OCI-LY3 (cell line): Measurements from ENCODE around the gene AKAP12.
"Not testable (repeated sequence)": the region's sequence is repeated elsewhere in the genome, so short reads cannot be mapped to it uniquely, and the experiment has no call there.

ENCODE experiments used
- H2AFZ ChIP-seq: fragments of 200-600, 300-600 bp; shearing (Covaris generic); 2 replicates; pipeline ENCODE4 v1.6.0; 2014; ENCODE audit warnings: antibody characterized with exemption, low read depth, low read length
- H3K27ac ChIP-seq: fragments of 200-600, 300-600 bp; sonication (generic); 2 replicates; pipeline ENCODE4 v1.5.1; 2014; ENCODE audit warnings: mild to moderate bottlenecking, low read length, moderate library complexity, mixed read lengths
- H3K27me3 ChIP-seq: fragments of 200-600, 300-600 bp; sonication (generic); 2 replicates; pipeline ENCODE4 v1.6.1; 2014; ENCODE audit warnings: low read depth, low read length, mixed read lengths
- H3K36me3 ChIP-seq: fragments of 200-600, 300-600 bp; sonication (generic); replicated peaks from 2 replicates; pipeline ENCODE3; 2014; ENCODE audit warnings: low read depth, low read length, mixed read lengths
- H3K4me1 ChIP-seq: fragments of 300-600, 200-600 bp; sonication (generic); 2 replicates; pipeline ENCODE4 v1.6.1; 2014; ENCODE audit warnings: low read length, mixed read lengths
- H3K4me2 ChIP-seq: fragments of 200-600, 300-600 bp; sonication (generic); 2 replicates; pipeline ENCODE4 v1.6.1; 2014; ENCODE audit warnings: low read length, mixed read lengths
- H3K4me3 ChIP-seq: fragments of 300-600, 200-600 bp; sonication (generic); 2 replicates; pipeline ENCODE4 v1.5.1; 2014; ENCODE audit warnings: antibody characterized with exemption, mild to moderate bottlenecking, low read length, moderate library complexity
- H3K79me2 ChIP-seq: fragments of 300-600, 200-600 bp; shearing (Covaris generic); 2 replicates; pipeline ENCODE4 v1.6.1; 2014; ENCODE audit warnings: mild to moderate bottlenecking, low read length, mixed read lengths
- H3K9ac ChIP-seq: fragments of 300-600, 200-600 bp; shearing (Covaris generic); 2 replicates; pipeline ENCODE4 v1.6.0; 2014; ENCODE audit warnings: mild to moderate bottlenecking, low read length, moderate library complexity
- H3K9me3 ChIP-seq: fragments of 200-600, 300-600 bp; shearing (Covaris generic); 2 replicates; pipeline ENCODE4 v1.6.1; 2014; ENCODE audit warnings: low read length, mixed read lengths; ENCODE audit not compliant: insufficient read depth
- H4K20me1 ChIP-seq: fragments of 200-600, 300-600 bp; sonication (generic); 2 replicates; pipeline ENCODE4 v1.6.1; 2016; ENCODE audit warnings: low read length, mixed read lengths; ENCODE audit not compliant: insufficient read depth
- CTCF ChIP-seq: fragments of 200-600, 300-600 bp; sonication (generic); IDR thresholded peaks from 2 replicates; pipeline ENCODE4 v1.5.1; 2014; ENCODE audit warnings: antibody characterized with exemption, low read length, low read depth
- EZH2phosphoT487 ChIP-seq: fragments of 200-600 bp; shearing (Covaris generic); IDR thresholded peaks from 2 replicates; pipeline ENCODE4 v1.6.1; 2018; ENCODE audit warnings: antibody characterized with exemption, mixed run types, low read depth

The AKAP12 gene

DNA sequence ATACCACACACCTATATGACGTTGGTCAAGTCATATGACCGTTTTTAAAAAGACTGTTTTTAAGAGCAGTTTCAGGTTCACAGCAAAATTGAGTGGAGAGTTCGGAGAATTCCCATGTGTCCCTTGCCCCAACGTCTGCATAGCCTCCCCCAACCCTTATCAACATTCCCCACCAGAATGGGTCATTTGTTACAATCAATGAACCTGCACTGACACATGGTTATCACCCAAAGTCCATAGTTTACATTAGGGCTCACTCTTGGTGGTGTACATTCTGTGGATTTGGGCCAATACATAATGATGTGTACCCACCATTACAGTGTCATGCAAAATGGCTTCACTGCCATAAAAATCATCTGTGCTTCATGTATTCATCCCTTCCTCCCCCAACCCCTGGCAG, 99.6 kb downstream of the AKAP12 start:
- no peaks in the 10 kb centered on the region for H3K79me2 ChIP-seq
- no peaks in the 10 kb centered on the region for H4K20me1 ChIP-seq
- no peaks in the 10 kb centered on the region for H3K27me3 ChIP-seq

DNA sequence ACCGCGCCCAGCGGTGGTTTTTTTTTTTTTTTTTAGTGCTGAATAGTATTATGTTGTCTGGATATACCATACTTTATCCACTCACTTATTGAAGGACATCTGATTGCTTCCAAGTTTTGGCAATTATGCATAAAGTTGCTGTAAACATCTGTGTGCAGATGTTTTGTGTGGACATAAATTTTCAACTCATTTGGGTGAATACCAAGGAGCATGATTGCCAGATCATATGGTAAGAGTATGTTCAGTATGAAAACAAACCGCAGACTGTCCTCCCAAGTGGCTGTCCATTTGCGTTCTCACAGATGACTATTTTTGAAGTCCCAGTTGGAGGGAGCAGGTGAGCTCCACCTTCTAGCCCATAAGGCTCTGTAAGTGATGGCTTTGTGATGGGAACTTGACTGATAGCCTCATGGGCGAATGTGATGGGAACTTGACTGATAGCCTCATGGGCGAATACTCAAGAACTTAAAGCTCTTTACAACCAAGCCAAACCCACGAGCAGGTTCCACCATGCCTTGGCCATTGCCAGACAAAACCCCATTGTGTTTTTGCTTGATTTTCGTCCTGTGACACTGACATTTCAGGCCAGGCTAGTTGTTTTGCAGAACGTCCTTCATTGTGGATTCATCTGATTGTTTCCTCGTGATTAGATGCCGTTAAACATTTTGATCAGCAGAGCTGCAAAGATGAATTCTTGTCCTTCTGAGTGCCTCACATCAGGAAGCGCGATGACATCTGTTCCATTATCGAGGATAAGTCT, 100.6 kb downstream of the AKAP12 start:
- H2AFZ ChIP-seq: no peak overlapping the region
- H3K79me2 ChIP-seq: no peaks in the 10 kb centered on the region
- H3K27me3 ChIP-seq: no peaks in the 10 kb centered on the region
- no peak overlapping the region for H3K27ac ChIP-seq
- no peaks in the 10 kb centered on the region for H3K36me3 ChIP-seq
- no peaks in the 10 kb centered on the region for H3K4me1 ChIP-seq
- H3K4me2 ChIP-seq: no peak overlapping the region
- no peak overlapping the region for H3K4me3 ChIP-seq
- no peaks in the 10 kb centered on the region for H4K20me1 ChIP-seq
- no peaks in the 10 kb centered on the region for H3K9me3 ChIP-seq
- H3K9ac ChIP-seq: no peak overlapping the region
- TF ChIP-seq EZH2phosphoT487 (no peak), CTCF (no peak)

More for the DNA sequence above, 99.6 kb downstream of the AKAP12 start:
- H3K9ac ChIP-seq: no peak overlapping the region
- no peak overlapping the region for H2AFZ ChIP-seq
- H3K4me3 ChIP-seq: no peak overlapping the region
- no peak overlapping the region for H3K4me2 ChIP-seq
- H3K27ac ChIP-seq: no peak overlapping the region
- H3K36me3 ChIP-seq: no peaks in the 10 kb centered on the region
- H3K4me1 ChIP-seq: no peaks in the 10 kb centered on the region
- TF ChIP-seq EZH2phosphoT487 (no peak), CTCF (no peak)
- H3K9me3 ChIP-seq: no peaks in the 10 kb centered on the region

- Histone ChIP-seq H4K20me1 (no peaks in the 10 kb centered on the region), H3K9me3 (no peaks in the 10 kb centered on the region), H3K27me3 (no peaks in the 10 kb centered on the region), H3K79me2 (no peaks in the 10 kb centered on the region), H3K36me3 (no peaks in the 10 kb centered on the region), H3K27ac (no peak overlapping the region), H3K4me2 (no peak overlapping the region), H3K9ac (no peak overlapping the region), H2AFZ (no peak overlapping the region), H3K4me1 (no peaks in the 10 kb centered on the region), H3K4me3 (no peak overlapping the region)
- TF ChIP-seq CTCF (no peak), EZH2phosphoT487 (no peak)
Observed at GRCh38 chr6:151341476-151342195, 101.9 kb downstream of the AKAP12 start.

- H3K4me2 ChIP-seq, H2AFZ ChIP-seq, H3K4me1 ChIP-seq, H3K9ac ChIP-seq, H3K27ac ChIP-seq, H3K9me3 ChIP-seq, H3K36me3 ChIP-seq, H3K27me3 ChIP-seq, H4K20me1 ChIP-seq, H3K79me2 ChIP-seq, H3K4me3 ChIP-seq: not testable (repeated sequence)
Observed at GRCh38 chr6:151342750-151343149, 103.0 kb downstream of the AKAP12 start.
